ENCODE results near the gene ZNF574. TPM values are rescaled to one million over a fixed set of nuclear protein-coding genes. Genes with fewer than 3 reads are reported as not detected.

ZNF574 gene
- total and polyA plus RNA-seq, 2 of the 8 experiments (the other 6 are each of a cell fraction or from before 2014, with no cell fraction given), result 27.0 to 38.8 TPM

GRCh38 chr19:42121656-42122069, 45.7 kb downstream of the ZNF574 start:
- no peak overlapping the region for H3K4me2 ChIP-seq (ENCODE audit: insufficient read depth in 1 of 2, low read depth in 2 of 2, low read length in 2 of 2)
- H3K9ac ChIP-seq (replicated peaks in 1 of 4; ENCODE audit: extremely low read depth in 1 of 4, low read depth in 3 of 4, low read length in 3 of 4), result no peak overlapping the region
- H2AK5ac ChIP-seq (ENCODE audit: low read depth, low read length), result no peak overlapping the region; the same call in 1 of the 2 replicates
- H2AFZ ChIP-seq (ENCODE audit: low read length), result no peak overlapping the region
- TF ChIP-seq CEBPB (IDR thresholded peaks at IDR 0.05; ENCODE audit: low read depth, low read length), result no peak
- TF ChIP-seq JUND (IDR thresholded peaks at IDR 0.05; ENCODE audit: low read length), result no peak
- no peak for TF ChIP-seq MAFK (IDR thresholded peaks at IDR 0.05; ENCODE audit: low read depth, low read length)
- TF ChIP-seq RNF2 (IDR thresholded peaks at IDR 0.05; ENCODE audit: borderline replicate concordance, low read depth, low read length, missing control alignments, poor library complexity, severe bottlenecking), result no peak
- TF ChIP-seq CREB1 (IDR thresholded peaks at IDR 0.05), result no peak
- TF ChIP-seq TAF1 (IDR thresholded peaks at IDR 0.05; ENCODE audit: low read depth, low read length), result no peak
- peak; percentile 57; the same call in 1 of the 2 replicates for TF ChIP-seq TEAD4 (IDR thresholded peaks at IDR 0.05; ENCODE audit: low read depth, low read length)
- POLR2A ChIA-PET (ENCODE audit: partially characterized antibody), result interaction anchor here (1.5 kb wide), 1 partner anchor 10 kb away, joined by 4 read pairs; no protein-coding TSS in a partner anchor
- no peak overlapping the region for H2BK20ac ChIP-seq (ENCODE audit: low read length)
- CTCF ChIA-PET (ENCODE audit: partially characterized antibody), result interaction anchor here (1.4 to 4.8 kb wide), 2 partner anchors 7 to 54 kb away, joined by 3 to 59 read pairs; no protein-coding TSS in a partner anchor
- no peak overlapping the region for H3K23ac ChIP-seq (ENCODE audit: insufficient read length)
- no peak overlapping the region for H4K91ac ChIP-seq (replicated peaks; ENCODE audit: insufficient read length, low read length)
- H2BK5ac ChIP-seq (ENCODE audit: low read depth, low read length), result no peak overlapping the region
- no peak for FAIRE-seq
- no peak overlapping the region for H4K5ac ChIP-seq (ENCODE audit: insufficient read length, low read depth, low read length)
- H3K14ac ChIP-seq (ENCODE audit: insufficient read length), result no peak overlapping the region
- H3K27ac ChIP-seq (ENCODE audit: low read depth, low read length), result no peak overlapping the region
- 60% methylated on average over 4 of the region's 8 CpGs; no CpG with 5 or more reads in 1 of the 2 experiments for WGBS, 2 experiments (ENCODE audit: extremely low coverage in 1 of 2, insufficient coverage in 1 of 2, insufficient read length in 1 of 2, insufficient replicate concordance in 2 of 2, low coverage in 1 of 2, low lambda C conversion rate in 2 of 2, missing lambda C conversion rate in 1 of 2)
- H3K27me3 ChIP-seq (replicated peaks in 1 of 4; ENCODE audit: control insufficient read depth in 3 of 4, extremely low read depth in 1 of 4, insufficient read depth in 3 of 4, low read length in 3 of 4), result no peaks in the 10 kb centered on the region
- H4K8ac ChIP-seq (ENCODE audit: extremely low read depth, insufficient read depth, low read length), result no peak overlapping the region
- H3K18ac ChIP-seq (ENCODE audit: extremely low read depth, low read length), result no peak overlapping the region; the same call in 1 of the 2 replicates
- no peak overlapping the region for H3K4me3 ChIP-seq (ENCODE audit: extremely low read depth in 1 of 4, insufficient read depth in 2 of 4, low read depth in 3 of 4, low read length in 4 of 4)
- DNase-seq (ENCODE audit: low read depth in 1 of 2, low spot score in 2 of 2), result no peak
- H3K79me1 ChIP-seq (ENCODE audit: low read depth, low read length), result no peaks in the 10 kb centered on the region
- no peaks in the 10 kb centered on the region for H3K23me2 ChIP-seq (ENCODE audit: low read depth, low read length)
- no peaks in the 10 kb centered on the region for H4K20me1 ChIP-seq (replicated peaks in 1 of 2; ENCODE audit: control insufficient read depth in 1 of 2, insufficient read depth in 2 of 2, low read length in 2 of 2)
- peaks cover 0 to 12% (median 8%) of the 10 kb centered on the region in 4 experiments; a peak in 4 of 7 replicates for H3K4me1 ChIP-seq (replicated peaks in 1 of 4; ENCODE audit: control insufficient read depth in 3 of 4, insufficient read depth in 4 of 4, low read length in 3 of 4)
- no peaks in the 10 kb centered on the region for H3K36me3 ChIP-seq (ENCODE audit: control insufficient read depth in 2 of 4, insufficient read depth in 4 of 4, low read length in 3 of 4)
- no peak overlapping the region for H2BK15ac ChIP-seq (ENCODE audit: low read length)
- H3K56ac ChIP-seq (replicated peaks; ENCODE audit: insufficient read length, low read depth, low read length), result no peak overlapping the region
- H2BK120ac ChIP-seq (replicated peaks; ENCODE audit: low read depth, low read length), result no peak overlapping the region
- no peaks in the 10 kb centered on the region for H3K9me3 ChIP-seq (ENCODE audit: insufficient read depth in 2 of 2, low read depth in 1 of 2, low read length in 1 of 2)
- H3K4ac ChIP-seq (replicated peaks; ENCODE audit: insufficient read length, low read depth, low read length), result no peak overlapping the region
- H3K79me2 ChIP-seq (ENCODE audit: control insufficient read depth in 1 of 2, insufficient read depth in 2 of 2, low read length in 2 of 2), result no peaks in the 10 kb centered on the region
- 0 out of 2 replicates have a peak overlapping the region, but pooled peaks have one; percentile 39 for H2BK12ac ChIP-seq (ENCODE audit: low read depth, low read length)
